ENCODE measurements around the gene CCSER2.
"Not testable (repeated sequence)": the region's sequence is repeated elsewhere in the genome, so short reads cannot be mapped to it uniquely, and the experiment has no call there.

The CCSER2 gene

DNA sequence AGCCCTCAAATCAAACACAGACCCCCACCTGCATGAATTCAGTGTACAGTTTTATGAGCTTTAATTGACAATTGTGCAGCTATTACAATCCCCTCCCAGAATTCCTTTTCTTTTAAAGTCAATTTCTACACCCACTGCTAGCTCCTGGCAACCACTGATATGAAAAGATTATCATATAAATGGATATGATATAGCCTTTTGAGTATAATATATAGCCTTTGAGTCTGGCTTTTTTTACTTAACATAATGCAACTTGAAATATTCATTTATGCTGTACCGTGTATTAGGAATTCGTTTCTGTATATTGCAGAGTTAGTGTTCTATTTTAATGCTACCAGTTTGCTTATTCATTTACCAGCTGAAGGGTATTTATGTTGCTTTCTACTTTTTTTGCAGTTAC lies 127.7 kb downstream of the CCSER2 start:
- DNase-seq: no peak

DNA sequence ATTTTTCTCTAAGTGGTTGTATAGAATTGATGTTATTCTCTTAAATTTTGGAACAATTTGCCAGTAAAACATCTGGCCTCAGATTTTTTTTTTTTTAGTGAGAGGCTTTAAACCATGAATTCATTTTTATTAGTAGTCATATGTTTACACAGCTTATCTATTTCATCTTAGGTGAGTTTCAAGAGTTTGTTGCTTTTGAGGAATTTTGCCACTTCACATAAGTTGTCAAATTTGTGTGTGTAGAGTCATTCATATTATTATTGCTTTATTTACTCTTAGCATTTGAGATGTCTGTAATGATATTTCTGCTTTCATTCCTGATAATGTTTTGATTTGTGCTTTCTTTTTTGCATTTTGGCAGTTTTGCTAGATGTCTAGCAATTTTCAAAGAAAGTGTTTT lies 132.1 kb downstream of the CCSER2 start:
- no peak for DNase-seq

DNA sequence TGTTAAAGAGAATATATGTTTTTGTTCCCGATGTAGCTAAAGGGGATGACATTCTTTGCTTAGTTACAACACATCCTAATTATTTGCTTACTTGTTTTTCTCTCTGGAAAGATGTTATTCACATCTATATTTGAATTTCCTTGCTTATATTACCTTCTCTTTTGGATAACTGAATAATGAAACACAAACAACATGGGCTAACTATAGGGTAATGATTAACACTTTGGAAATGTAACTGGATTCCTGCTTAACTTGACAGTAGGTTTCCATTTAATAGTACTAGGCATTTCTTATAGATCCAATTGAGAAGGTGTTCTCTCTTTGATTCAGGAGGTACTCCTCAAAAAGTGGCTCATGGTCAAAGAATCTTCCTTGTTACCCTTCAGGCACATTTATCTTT lies 141.1 kb downstream of the CCSER2 start:
- DNase-seq: no peak

DNA sequence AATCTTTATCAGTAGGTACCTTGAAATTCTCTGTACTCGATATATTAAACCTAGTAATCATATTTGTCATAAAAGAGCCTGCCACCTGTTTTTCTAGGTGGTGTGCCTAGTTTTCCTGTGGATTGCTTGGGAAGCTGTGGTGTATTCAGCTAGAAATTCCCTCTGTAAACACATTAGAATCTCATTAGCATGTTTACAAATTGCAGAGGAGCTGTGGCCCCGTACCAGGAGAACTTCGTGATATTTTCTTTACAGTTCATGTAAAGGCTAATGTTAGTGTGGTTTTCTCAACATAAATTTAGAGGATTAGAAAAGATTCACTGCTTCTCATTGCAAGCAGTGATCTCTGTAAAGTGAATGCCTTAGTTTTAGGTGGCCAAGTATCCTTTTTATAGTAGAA lies 144.7 kb downstream of the CCSER2 start:
- no peak for DNase-seq

DNA sequence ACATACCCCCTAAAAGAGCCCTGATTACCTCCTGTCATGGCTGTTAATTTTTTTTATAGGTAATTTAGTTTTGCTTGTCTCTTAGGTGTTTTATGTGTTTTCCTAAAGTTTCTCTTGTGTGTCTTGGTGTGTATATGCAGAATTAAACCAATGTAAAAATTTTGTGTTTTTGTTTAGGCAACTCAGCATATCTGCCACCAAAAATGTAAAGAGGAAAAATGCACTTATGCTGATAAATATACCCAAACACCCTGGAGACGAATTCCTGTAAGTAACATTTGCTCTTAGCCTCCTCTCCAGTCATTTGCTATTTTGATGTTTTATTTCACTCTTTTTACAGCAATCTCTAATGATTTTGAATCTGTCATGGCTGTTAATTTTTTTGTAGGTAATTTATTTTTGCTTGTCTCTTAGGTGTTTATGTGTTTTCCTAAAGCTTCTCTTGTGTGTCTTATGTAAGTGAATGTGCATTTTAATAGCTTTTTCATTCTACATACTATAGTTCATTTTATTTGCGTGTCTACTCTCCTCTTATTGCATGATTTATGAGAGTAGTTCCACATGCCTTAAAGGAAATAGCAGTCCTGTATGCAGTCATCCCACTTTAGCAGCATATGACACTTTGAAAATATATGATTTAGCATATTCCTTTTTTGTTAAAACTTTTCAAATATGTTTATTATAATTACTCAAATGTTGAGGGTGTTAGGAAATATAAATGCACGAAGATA lies 149.2 kb downstream of the CCSER2 start:
- no peak for DNase-seq

DNA sequence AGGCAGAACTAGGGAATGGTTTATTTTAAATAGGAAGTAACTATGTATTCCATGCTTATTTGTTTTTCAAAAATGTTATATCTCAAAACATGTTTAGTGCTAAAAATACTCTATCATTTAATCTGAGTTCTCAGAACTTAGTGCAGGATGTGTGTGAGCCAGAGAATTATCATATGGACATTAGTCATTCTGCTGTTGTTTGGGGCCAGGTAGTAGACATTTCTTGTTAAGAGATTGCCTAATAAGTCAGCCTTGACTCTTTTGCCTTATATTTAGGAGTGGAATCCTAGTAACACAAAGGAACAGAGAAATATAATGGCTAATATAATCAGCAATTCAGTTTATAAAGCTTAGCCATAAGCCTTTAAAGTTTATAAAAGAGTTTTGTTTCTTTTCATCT lies 149.8 kb downstream of the CCSER2 start:
- DNase-seq: no peak

DNA sequence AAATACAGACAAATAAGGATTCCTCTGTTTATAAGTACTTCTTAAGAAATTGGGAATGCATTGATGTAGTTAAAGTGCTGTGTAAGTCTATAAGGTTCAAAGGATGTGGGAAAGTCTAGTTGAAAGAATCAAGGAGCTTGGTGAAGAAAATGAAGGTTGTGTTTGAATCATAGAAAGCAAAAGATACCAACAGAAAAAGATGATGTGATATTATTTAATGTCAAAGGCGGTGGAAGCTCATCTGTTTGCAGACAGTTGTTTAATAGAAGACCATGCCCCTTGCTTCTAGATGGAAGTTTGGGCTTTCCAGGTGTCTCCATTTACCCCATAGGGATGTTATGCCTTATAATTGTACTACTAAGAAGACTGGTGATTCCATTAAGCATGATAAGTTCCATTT lies 150.3 kb downstream of the CCSER2 start:
- no peak for DNase-seq

DNA sequence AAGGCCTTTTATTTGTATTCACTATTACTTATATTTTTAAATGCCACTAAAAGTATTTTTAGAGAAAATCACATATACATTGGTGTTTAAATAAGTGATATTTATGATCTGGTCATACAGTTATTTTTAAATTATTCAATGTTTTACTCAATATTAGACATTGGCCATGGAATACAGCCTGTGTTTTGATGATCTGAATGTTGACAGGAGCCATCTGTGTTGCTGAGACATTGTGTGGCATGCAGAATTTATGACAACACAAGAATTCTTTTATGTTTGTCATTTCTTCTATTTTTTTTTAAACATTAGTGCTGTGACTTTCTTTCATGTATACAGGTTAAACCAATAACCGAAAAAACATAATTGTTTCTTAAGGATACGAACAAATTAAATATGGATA lies 156.2 kb downstream of the CCSER2 start:
- DNase-seq: no peak

DNA sequence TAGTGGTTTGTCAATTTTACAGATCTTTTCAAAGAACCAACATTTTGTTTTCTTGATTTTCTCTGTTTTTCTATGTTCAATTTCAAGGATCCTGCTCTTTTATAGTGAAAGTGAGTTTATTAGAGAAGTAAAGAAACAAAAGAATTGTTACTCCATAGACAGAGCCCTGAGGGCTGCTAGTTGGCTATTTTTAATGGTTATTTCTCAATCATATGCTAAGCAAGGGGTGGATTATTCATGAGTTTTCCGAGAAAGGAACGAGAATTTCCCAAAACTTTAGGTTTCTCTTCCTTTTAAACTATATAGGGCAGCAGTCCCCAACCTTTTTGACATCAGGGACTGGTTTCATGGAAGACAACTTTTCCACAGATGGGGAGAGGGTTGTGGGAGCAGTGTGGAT lies 165.0 kb downstream of the CCSER2 start:
- no peak for DNase-seq

DNA sequence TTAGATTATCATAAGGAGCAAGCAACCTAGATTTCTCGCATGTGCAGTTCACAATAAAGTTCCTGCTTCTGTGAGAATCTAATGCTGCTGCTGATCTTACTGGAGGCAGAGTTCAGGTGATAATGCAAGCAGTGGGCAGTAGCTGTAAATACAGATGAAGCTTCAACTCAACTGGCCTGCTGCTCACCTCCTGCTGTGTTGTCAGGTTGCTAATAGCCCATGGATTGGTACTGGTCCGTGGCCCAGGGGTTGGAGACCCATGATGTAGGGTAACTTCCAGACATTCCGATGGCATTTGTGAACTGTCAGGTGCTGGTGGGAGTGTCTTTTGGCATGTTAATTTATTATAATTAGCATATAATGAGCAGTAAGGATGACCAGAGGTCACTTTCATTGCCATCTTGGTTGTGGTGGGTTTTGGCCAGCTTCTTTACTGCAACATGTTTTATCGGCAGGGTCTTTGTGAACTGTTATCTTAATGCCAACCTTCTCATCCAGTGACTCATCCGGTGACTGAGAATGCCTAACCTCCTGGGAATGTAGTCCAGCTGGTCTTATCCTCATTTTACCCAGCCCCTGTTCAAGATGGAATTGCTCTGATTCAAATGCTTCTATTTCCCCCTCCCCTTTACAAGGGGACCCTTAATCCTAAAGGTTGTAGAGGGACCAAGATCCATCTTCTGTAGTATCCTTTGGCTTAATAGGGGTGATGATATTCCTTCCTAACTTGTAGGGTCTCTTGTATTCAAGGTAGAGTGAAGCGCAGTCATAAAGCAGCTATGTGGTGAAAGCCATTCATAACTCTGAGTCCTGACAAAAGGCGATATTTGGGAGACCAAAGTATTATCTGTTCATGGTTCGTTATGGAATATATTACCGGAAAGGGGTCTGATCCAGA lies 165.8 kb downstream of the CCSER2 start:
- DNase-seq: no peak

DNA sequence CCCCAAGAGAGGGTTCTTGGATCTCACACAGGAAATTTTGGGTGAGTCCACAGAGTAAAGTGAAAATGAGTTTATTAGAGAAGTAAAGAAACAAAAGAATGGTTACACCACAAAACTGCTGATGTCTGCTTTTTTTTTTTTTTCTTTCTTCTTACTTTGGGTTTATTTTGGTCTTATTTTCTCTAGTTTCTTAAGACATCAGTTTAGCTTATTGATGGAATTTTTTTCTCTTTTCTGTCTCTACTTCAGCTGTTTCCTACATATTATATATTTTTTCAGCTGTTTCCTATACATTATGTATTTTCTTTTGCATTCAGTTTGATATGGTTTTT lies 166.4 kb downstream of the CCSER2 start:
- no peak for DNase-seq

DNA sequence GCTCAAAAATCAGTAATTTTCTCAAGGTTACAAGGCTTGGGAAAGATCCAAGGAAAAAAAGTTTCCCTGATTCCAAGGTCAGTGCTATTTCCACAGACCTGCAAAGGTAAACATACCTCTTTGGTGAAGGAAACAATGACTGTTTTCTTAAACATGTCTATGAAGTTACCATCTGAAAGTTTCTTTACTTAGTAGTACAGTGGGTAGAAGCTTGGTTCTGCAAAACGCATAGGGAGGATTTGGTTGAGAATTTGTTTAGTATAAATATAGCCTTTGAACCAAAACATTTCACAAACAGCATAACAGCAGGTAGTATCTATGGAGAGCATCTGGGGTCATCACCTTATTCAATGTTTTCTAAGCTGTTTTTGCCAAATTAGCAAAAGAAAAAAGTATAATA lies 169.6 kb downstream of the CCSER2 start:
- DNase-seq: no peak

DNA sequence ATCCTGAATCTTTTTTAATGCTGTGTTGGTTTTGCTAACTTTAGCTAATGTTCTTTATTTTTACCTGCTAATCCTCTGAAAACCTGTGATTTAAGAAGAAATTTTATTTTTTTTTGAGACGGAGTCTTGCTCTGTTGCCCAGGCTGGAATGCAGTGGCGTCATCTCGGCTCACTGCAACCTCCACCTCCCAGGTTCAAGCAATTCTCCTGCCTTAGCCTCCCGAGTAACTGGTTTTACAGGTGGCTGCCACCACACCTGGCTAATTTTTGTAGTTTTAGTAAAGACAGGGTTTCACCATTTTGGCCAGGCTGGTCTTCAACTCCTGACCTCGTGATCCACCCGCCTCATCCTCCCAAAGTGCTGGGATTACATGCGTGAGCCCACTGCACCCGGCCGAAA lies 170.7 kb downstream of the CCSER2 start:
- DNase-seq: not testable (repeated sequence)

DNA sequence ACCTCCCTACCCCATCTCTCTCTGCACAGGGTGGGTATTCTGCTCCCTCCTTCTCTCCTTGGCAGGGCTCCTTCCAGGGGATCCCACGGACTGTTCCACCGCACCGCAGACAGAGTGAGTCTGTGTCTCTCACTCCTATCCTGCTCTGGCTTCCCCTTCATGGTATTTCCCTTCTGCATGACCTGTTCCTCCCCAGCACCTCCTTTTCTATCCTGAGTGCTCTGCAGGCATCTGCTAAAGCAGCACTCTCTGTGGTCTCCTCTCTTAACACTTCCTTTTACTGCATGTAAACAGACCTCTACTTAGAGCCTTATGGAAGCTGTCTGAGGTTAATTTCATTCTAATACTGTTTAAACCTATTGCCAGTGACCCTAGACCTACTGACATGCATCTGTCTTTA lies 171.5 kb downstream of the CCSER2 start:
- DNase-seq: no peak

DNA sequence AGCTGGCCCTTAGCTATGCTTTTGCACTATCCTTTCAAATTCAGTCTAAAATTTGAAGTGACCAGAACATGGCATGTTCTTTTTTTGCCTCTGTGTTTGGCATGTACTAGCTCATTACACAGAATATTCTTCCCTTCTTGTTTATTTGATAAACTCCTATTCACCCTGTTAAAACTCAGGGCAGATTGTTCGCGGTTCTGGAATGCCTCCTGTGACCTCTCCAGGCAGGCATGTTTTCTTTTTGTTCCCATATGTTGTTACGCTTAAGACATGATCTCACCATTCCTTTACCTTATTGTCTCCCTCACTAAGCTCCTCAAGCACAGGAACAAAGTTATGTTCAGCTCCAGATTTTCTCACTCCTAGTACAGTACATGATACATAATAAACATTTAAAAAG lies 181.7 kb downstream of the CCSER2 start:
- DNase-seq: no peak

DNA sequence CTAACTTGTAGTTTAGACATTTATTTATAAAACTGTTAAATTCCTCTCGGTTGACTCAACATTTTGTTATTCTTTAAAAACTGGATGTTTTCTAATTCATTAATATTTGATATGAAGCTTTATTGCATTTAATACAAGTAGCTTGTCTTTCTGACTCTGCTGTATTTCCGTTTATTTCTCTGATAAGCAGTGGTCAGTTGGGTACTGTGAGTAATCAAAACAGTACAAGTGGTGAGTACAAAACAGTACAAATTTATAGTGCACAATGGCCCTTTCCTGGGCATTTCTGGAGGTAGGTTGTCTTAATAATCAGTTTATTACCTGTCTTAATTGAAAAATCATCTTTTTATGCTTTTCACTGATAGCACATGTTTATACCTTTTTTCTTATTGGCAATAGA lies 182.7 kb downstream of the CCSER2 start:
- DNase-seq: no peak

DNA sequence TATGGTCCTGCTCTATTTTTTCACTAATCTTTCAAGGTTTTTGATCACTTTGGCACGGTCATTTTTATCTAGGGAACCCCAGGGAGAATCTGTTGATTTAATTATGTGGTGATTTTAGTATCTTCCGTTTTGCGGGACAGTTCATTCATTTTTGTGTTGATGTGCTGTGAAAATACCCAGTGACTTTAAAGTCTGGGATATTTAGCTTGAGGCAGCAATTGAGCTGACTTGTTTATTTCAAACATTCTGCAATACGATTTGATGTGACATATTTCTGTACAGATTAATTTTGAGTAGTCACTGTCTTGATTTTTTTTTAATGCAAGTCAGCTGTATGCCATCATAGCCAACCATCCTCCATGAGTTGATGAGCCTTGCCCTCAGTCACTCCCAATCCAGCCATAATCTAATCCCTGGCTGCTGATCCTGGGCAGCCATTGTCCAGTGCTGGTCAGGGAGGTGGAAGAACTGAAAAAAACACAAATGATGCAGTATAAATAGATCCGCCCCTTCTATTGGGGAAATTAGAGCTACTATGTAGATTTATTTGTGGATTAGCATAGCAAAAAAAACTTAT lies 183.4 kb downstream of the CCSER2 start:
- DNase-seq: no peak

DNA sequence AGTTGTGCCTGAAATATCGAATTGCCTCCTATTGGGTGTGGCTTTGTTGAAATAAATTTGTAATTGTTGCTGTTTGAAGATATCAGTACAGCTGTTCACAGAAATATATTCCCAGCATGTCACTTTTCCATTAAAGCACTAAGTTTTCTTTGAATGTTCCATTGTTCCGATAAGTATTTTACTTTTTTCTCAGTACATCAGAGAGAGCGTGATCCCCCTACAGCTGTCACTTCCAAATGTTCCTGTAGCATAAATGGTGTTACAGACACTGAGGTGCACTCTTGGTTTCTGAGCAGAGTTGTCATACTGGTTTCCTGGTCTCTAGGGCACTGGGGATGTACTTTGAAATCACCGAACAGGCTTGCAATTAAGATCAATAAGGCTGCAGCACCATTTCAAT lies 189.2 kb downstream of the CCSER2 start:
- no peak for DNase-seq

DNA sequence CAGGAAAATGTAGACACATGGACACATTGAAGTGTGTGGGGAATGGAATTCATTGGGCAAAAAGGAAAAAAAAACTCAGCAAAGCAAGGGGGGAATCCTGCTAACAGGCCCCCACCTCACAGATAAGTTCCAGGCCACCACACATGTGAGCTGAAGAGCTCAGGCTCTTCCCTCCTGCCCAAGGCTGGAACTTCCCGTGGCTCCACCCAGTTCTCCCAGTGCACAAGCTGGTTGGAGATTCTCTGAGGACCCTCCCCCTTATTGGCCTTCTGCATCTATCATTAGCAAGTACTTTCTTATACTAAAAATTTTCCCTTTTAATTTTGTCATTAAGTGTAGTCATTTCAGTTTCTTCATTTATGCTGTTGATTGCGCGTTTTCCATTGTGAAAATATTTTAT lies 190.8 kb downstream of the CCSER2 start:
- DNase-seq: no peak

DNA sequence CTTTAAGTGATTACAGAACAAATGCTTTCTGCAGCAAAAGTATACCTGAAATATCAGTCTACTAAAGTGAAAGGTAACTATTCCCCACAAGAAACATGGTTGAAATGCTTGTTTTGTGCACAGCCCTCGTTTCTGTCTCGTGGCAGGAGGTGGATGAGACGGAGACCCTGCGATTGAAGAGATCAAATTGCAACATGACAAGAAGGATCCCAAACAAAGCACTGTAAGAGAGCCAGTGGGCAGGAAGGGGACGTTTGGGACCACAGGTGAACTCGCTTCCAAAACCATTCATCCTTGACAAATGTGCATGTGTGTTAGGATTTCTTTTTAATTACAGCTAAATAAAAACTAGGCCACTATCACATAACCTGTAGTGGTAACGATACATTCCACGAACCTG lies 192.6 kb downstream of the CCSER2 start:
- no peak for DNase-seq

DNA sequence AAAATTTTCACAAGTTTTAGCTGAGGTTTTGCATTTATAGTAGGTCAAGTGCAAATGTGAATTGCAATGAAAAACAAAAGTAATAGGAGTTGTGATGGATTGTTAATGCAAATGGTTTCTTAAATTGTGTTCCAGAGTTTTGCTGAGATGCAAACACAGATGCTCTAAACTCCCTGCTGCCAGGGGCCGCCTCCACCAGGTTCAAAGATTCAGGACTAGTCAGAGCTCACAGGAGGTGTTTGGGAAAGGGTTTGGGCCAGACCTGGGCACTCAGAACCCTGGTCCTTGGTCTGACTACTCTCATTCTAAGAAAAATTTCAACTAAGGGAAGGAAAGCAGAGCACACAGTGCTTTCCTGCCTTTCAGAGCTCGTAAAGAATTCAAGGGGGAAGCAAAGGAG lies 193.1 kb downstream of the CCSER2 start:
- no peak for DNase-seq

DNA sequence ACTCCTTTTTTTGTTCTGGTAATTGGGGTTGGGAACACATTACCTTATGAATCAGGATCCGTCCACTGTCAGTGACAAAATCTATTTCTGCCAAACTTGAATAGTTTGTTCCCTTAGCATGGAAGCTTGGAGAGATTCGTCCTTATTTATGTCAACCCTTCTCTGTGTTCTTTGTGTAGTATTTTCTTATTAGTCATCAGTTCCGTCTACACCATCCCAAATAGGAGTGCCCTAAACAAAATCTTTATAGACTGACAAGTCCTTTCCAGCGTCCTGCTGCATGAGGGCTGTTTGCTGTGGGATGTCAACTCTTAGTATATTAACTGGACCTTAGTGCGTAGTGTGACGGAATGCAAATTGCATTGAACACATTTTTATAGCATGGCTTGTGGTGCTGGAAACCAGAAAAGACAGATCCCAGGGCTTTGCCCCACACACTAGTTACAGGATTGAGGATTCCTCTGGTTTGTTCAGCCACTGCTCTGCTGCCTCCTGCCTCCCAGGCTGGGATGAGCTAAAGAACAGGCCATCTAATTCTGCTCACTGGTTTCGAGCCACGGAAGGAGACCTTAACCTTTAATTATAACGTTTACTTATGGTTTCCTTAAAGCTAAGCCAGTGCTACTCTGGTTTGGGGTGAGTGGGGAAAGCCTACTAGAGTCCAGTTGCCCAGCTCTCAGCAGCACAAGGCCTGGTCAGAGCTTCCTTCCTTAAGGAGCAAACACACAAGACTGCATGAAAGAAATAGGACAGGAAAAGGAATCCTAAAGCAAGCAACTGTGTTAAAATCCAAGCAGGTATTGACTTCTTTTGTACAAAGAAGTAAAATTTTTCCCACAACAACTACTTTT lies 194.4 kb downstream of the CCSER2 start:
- peak; percentile 50 for DNase-seq

DNA sequence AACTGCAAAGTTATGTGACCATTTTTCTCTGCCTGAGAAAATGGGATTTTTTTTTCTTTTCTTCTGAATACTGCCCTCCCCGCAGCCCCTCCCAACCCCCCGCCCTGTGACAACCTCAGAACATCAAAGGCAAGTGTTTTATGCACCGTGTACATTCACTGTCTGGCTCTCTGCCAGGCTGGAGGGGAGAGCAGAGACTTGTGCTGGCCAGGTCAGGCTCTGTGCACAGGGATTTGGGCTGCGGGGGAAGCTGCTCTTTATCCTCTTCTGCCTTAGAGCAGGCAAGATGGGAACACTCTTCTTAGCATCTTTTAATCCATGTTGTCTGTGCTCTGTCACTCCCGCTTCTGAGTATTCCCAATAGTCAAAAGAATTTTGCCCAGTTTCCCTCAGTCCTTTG lies 195.1 kb downstream of the CCSER2 start:
- DNase-seq: no peak
